Mononuclear cell (primary cell): Measurements from ENCODE around the gene TMEM61. TPM values are rescaled to one million over a fixed set of nuclear protein-coding genes. Genes with fewer than 3 reads are reported as not detected.
"Not testable (repeated sequence)": the region's sequence is repeated elsewhere in the genome, so short reads cannot be mapped to it uniquely, and the experiment has no call there.

ENCODE experiments used
- H3K27me3 ChIP-seq: 2 replicates; pipeline ENCODE4 v1.6.0; 2011; ENCODE audit warnings: low read length, control low read depth; ENCODE audit not compliant: insufficient read depth
- H3K4me1 ChIP-seq: 2 replicates; pipeline ENCODE4 v1.5.1; 2011; ENCODE audit warnings: mild to moderate bottlenecking, low read length, control low read depth; ENCODE audit not compliant: insufficient read depth
- H3K4me3 ChIP-seq: 2 replicates; pipeline ENCODE4 v1.5.1; 2011; ENCODE audit warnings: mild to moderate bottlenecking, low read length, moderate library complexity
- H3K9me3 ChIP-seq: 2 replicates; pipeline ENCODE4 v1.5.1; 2011; ENCODE audit warnings: low read depth, mild to moderate bottlenecking, control low read depth, low read length
- total RNA-seq: library from RNA; depleted of rRNA; stranded (reverse); fragments of >200 nt; gene quantifications from one replicate; pipeline ENCODE4 v1.2.3, GENCODE V29; 2012

Gene TMEM61
- total RNA-seq = not detected

DNA sequence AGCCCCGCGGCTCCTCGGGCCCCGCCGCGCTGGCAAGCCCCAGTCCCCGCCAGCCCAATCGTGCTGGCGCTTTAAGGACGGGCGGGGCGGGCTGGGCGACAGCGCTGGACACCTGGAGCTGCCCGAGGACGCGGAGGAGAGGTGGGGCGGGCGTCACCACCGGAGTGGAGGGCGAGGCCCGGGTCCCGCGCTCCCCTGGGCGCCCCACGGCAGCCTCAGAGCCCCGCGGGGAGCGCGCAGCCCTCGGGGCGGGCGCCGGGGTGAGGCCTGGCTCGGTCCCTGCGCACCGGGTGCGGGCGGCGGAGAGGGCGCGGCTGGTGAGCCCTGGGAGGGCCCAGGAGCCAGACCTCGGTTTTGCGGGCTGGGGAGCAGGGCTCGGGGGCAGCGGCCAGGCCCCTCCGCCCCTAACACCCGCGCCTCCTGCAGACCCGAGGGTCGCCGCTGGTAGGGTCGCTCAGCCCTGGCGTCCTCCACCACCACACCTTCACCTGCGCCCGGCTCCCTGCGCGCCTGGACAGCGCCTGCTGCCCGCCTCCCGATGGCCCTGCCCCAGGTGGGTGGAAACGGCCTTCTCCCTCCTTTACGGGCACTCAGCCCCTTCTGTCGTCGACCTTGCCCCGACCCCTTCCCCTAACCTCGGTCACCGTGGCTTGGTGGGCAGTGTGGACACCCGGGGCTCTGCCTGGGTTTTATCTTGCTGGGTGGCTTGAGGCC lies at the start of gene TMEM61:
Gene TMEM61 (plus strand): TSS at position 101 of the 714 bp plus-strand sequence. CDS start 438 bp downstream, at position 539.
- Histone ChIP-seq H3K9me3 (no peaks in the 10 kb centered on the region), H3K4me3 (no peak within 1 kb of the TSS), H3K4me1 (no peaks in the 10 kb centered on the region), H3K27me3 (peaks cover 31% of the 10 kb centered on the region)

GRCh38 chr1:54931275-54931840 lies 49.1 kb upstream of the TMEM61 start:
- Histone ChIP-seq H3K9me3 (no peaks in the 10 kb centered on the region), H3K27me3 (no peaks in the 10 kb centered on the region), H3K4me1 (no peaks in the 10 kb centered on the region), H3K4me3 (no peak overlapping the region)

- H3K9me3 ChIP-seq, H3K4me3 ChIP-seq, H3K27me3 ChIP-seq, H3K4me1 ChIP-seq: not testable (repeated sequence)
Observed at GRCh38 chr1:54934081-54934480, 46.3 kb upstream of the TMEM61 start.

GRCh38 chr1:54934869-54935268 lies 45.6 kb upstream of the TMEM61 start:
- H3K9me3 ChIP-seq = no peaks in the 10 kb centered on the region
- H3K4me1 ChIP-seq = no peaks in the 10 kb centered on the region

DNA sequence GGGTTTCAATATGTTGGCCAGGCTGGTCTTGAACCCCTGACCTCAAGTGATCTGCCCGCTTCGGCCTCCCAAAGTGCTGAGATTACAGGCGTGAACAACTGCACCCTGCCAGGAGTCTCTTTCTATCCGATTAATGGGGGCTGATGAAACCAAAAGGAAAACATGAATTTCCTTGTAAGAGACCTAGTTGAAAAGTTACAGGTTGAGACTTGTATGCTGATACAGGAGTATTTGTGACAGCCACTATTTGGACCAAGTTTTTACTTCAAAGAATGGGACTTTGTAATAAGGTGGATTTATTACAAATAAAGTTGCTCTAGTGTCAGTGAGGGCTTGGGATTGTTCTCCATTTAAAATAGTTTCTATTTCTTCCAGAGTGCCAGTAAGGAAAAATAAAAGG lies 43.6 kb upstream of the TMEM61 start:
- H3K9me3 ChIP-seq = no peaks in the 10 kb centered on the region
- H3K4me1 ChIP-seq = no peaks in the 10 kb centered on the region
- no peak overlapping the region for H3K4me3 ChIP-seq
- peaks cover 7% of the 10 kb centered on the region for H3K27me3 ChIP-seq

More at GRCh38 chr1:54934869-54935268, 45.6 kb upstream of the TMEM61 start:
- H3K27me3 ChIP-seq = peaks cover 7% of the 10 kb centered on the region
- no peak overlapping the region for H3K4me3 ChIP-seq

DNA sequence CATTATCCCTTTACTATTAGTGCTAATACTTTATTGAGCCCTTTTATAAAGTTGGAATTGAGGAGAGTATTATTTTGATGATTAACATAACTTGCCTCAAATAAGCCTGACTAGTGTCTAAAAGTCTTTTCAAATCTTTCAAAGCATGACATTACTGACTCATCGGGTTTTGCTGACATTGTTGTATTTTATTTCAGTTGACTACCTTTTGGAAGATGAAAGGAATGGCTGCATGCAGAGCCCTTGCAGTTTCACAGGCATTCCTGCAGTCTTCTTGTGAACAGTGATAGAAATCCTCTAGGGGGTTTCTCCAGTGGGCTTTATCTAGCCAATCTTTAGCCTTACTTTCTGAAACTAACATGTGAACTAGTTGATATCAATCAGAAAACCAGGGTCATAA lies 43.0 kb upstream of the TMEM61 start:
- no peaks in the 10 kb centered on the region for H3K9me3 ChIP-seq
- no peak overlapping the region for H3K4me3 ChIP-seq
- H3K4me1 ChIP-seq = no peaks in the 10 kb centered on the region
- peaks cover 7% of the 10 kb centered on the region for H3K27me3 ChIP-seq

DNA sequence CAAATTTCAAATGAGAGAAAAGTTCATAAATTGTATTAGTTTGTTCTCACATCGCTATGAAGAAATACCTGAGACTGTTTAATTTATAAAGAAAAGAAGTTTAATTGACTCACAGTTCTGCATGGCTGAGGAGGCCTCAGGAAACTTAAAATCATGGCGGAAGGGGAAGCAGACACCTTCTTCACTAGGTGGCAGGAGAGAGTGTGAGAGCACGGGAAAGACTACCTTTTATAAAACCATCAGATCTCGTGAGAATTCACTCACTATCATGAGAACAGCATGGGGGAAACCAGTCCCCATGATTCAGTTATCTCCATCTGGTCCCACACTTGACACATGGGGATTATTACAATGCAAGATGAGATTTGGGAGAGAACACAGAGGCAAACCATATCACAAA lies 41.5 kb upstream of the TMEM61 start:
- H3K27me3 ChIP-seq, H3K4me3 ChIP-seq, H3K4me1 ChIP-seq, H3K9me3 ChIP-seq: not testable (repeated sequence)

GRCh38 chr1:54940042-54940441 lies 40.4 kb upstream of the TMEM61 start:
- Histone ChIP-seq H3K27me3 (peaks cover 7% of the 10 kb centered on the region), H3K4me1 (peaks cover under 1% of the 10 kb centered on the region), H3K4me3 (no peak overlapping the region), H3K9me3 (no peaks in the 10 kb centered on the region)

DNA sequence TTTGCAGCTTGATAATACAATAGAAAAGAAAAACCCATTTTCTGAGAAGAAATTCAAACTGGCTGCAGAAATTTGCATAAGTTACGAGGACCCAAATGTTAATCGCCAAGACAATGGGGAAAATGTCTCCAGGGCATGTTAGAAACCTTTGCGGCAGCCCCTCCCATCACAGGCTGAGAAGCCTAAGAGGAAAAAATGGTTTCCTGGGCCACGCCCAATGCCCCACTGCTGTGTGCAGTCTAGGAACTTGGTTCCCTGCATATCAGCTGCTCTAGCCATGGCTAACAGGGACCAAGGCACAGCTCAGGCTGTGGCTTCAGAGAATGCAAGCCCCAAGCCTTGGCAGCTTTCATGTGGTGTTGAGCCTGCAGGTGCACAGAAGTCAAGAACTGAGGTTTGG lies 37.5 kb upstream of the TMEM61 start:
- no peak overlapping the region for H3K4me3 ChIP-seq

DNA sequence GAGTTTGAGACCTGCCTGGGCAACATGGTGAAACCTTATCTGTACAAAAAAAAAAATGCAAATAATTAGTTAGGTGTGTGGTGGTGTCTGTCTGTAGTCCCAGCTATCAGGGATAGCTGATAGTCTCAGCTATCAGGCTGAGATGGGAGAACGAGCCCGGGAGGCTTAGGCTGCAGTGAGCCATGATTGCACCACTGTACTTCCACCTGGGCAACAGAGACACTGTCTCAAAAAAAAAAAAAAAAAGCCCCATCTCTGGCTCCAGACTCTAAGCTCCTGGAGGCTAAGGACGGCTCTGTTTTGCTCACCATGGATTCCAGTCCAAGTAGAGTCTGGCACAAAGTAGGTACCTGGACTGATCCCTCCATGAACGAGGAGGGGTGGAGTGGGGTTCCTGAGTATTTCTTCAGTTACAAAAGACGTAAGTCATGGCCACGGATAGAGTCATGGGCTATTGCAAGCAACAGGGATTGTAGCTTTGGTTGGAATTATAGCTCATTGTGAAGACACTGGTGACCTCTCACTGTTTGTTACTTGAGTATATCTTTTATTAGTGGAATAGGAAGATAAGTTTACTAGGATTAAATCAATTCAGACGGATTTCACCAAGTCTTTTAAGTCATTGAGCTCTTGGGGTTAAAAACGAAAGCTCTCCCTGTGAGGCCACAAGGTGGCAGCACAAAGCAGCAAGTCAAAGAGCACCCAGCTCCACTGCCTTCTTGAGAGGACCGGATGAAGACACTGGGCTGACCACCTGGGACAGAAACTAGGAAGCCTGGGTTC lies 35.6 kb upstream of the TMEM61 start:
- Histone ChIP-seq H3K4me1 (peaks cover 33% of the 10 kb centered on the region), H3K9me3 (no peaks in the 10 kb centered on the region), H3K27me3 (no peaks in the 10 kb centered on the region), H3K4me3 (no peak overlapping the region)

More for the DNA sequence above, 37.5 kb upstream of the TMEM61 start:
- H3K9me3 ChIP-seq = no peaks in the 10 kb centered on the region
- no peaks in the 10 kb centered on the region for H3K27me3 ChIP-seq
- H3K4me1 ChIP-seq = peaks cover 19% of the 10 kb centered on the region

- Histone ChIP-seq H3K9me3 (no peaks in the 10 kb centered on the region), H3K4me1 (peaks cover 35% of the 10 kb centered on the region), H3K4me3 (no peak overlapping the region), H3K27me3 (no peaks in the 10 kb centered on the region)
Observed at GRCh38 chr1:54945393-54945936, 35.0 kb upstream of the TMEM61 start.

DNA sequence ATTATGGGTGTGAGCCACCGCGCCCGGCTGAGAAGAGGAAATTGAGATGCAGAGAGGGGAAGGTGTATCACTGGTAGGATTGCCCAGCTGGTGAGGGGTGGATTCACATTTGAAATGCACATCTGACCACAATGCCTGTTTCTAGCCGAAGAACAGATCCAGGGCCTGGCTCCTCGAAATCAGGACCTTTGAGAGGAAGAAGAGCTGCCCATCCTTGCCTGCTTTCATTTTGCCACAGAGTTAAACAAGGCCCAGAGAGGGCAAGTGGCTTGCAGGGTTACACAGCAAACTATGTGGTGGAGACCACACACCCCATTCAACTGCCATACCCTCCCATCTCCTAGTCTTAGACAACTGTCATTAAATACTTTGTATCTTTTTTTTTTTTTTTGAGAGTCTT lies 32.9 kb upstream of the TMEM61 start:
- H3K4me1 ChIP-seq = peaks cover 41% of the 10 kb centered on the region
- H3K9me3 ChIP-seq = no peaks in the 10 kb centered on the region
- H3K27me3 ChIP-seq = no peaks in the 10 kb centered on the region
- H3K4me3 ChIP-seq = no peak overlapping the region

- Histone ChIP-seq H3K9me3 (no peaks in the 10 kb centered on the region), H3K27me3 (no peaks in the 10 kb centered on the region), H3K4me3 (no peak overlapping the region), H3K4me1 (peaks cover 48% of the 10 kb centered on the region)
Observed at GRCh38 chr1:54949053-54949452, 31.4 kb upstream of the TMEM61 start.

DNA sequence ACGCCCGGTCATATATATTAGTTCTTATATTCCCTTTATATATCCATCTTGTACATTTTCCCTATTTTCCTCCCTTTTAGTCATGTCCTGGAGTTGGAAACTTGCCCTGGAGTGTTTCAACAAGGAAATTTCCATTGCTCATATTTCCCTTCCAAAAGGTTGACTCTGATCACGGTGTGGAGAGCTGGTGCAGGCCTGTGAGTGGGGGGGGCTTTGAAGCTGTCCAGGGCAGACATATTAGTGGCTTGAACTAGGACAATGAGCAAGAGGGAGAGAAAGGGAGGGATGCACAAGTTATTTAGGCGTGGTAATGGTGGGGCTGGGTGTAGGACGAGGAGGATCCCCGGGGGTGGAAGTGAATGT lies 30.4 kb upstream of the TMEM61 start:
- Histone ChIP-seq H3K4me3 (no peak overlapping the region), H3K4me1 (peaks cover 48% of the 10 kb centered on the region), H3K27me3 (no peaks in the 10 kb centered on the region), H3K9me3 (no peaks in the 10 kb centered on the region)

DNA sequence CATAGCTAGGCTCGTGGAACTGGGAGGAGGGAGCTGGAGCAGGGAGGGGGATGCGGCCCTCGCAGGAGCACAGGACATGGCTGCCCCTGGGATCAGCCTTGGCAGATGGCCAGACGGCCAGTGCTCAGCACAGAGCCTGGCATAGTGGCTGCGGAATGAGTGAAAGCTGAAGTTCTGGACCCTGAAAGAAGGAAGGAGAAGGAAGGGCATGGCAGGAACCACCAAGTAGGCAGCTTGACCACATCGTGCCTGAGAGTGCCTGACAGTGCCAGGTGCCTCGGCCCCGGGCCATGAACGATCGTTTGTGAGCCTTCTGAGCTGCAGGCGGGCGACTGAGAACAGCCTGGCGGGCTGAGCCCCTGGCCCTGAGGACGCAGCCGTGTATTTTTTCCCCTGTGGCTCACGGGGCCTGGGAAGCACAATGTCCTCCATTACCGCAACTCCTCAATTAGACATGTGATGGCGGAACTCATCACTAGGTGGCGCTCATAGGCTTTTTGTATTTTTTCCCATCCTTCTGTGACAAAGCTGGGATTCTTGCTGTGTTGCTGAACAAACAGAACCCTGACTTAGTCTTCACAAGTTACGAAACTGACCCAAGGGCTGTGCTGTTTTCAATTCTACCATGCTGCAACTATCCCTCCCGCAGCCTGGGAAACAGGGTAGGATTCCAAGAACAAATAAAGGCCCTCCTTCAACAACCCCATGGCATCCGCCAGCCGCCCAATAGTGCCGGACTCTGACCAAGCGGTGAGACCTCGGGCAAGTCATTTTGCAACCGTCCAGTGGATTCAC lies 29.9 kb upstream of the TMEM61 start:
- Histone ChIP-seq H3K4me1 (peaks cover 42% of the 10 kb centered on the region), H3K4me3 (no peak overlapping the region), H3K9me3 (no peaks in the 10 kb centered on the region), H3K27me3 (no peaks in the 10 kb centered on the region)
